Pancreas (tissue), 10 donors: ENCODE results near the gene GAGE10. TPM values are rescaled to one million over a fixed set of nuclear protein-coding genes. Genes with fewer than 3 reads are reported as not detected.
A peak's percentile ranks its signal among the peaks of the same experiment; 100 is the strongest.
"Not testable (repeated sequence)": the region's sequence is repeated elsewhere in the genome, so short reads cannot be mapped to it uniquely, and the experiment has no call there.

Experiments used
- ATAC-seq, 4 donors: fragments of 200-7000 bp; cut with Tn5 transposase; one replicate each; pipeline versions ENCODE4 v1.8.0 to v1.9.1; 2020; ENCODE audit warnings: mild to moderate bottlenecking in 4 of 4, moderate library complexity in 4 of 4
- DNase-seq, 6 donors: peaks; one replicate each; pipeline ENCODE4 v3.0.0-alpha.2; 2020
- FAIRE-seq: peaks from 2 replicates; lab custom pipeline; 2012; peaks lifted over from hg19 to GRCh38; lab: Jason Lieb, UNC
- H3K27ac ChIP-seq, 4 donors: fragments of 200-600 bp; sonication (generic); 1 replicate in 3 of 4; 2 replicates in 1 of 4; pipeline versions ENCODE4 v1.5.0 to v1.8.0; 2020
- H3K27me3 ChIP-seq, 4 donors: fragments of 200-600 bp; one replicate each; pipeline ENCODE4 v1.8.0; 2021
- H3K36me3 ChIP-seq, 3 donors: fragments of 200-600 bp; sonication (generic) in 1 of 3; one replicate each; pipeline versions ENCODE4 v1.5.0 to v1.8.0; 2020 to 2021
- H3K4me1 ChIP-seq, 3 donors: fragments of 200-600 bp; one replicate each; pipeline ENCODE4 v1.8.0; 2021
- H3K4me3 ChIP-seq, 4 donors: fragments of 200-600 bp; sonication (generic) in 2 of 4; one replicate each; pipeline versions ENCODE4 v1.5.0 to v1.8.0; 2020 to 2021
- H3K9me3 ChIP-seq, 4 donors: fragments of 200-600 bp; one replicate each; pipeline ENCODE4 v1.8.0; 2021
- WGBS, 2 donors: extraction: QIAGEN DNeasy Blood & Tissue Kit; methylation state at CpG; one replicate each; pipeline ENCODE4 v1.1.7; 2013; 5-methylcytosine and 5-hydroxymethylcytosine counted together
- intact Hi-C, 3 donors: fragments of 100-400 bp; cut with DNase I; formaldehyde crosslinking; loops; one replicate each; pipeline versions ENCODE4 v1.11.1 to v1.14.2; 2022
- polyA plus RNA-seq, 2 donors: library from polyadenylated mRNA; stranded (reverse); fragments of 200-250 nt; gene quantifications; one replicate each; pipeline ENCODE4 v1.2.3, GENCODE V29; 2013
- total RNA-seq, 6 donors: library from RNA; stranded (reverse); fragmentation: NEBNext Ultra II Directional in 4 of 6; extraction: Animal tissue kit (Norgen Biotek cat#: 25700) in 4 of 6; gene quantifications; one replicate each; pipeline versions ENCODE4 v1.2.1 to v1.2.4, GENCODE V29; 2021 to 2023
- donor health status: healthy with polysubstance abuse.
- donor health status: DM: no; HTN: no; CAD: no; lungs with moderate emphysema.
- donor health status: DM: no; HTN: no; CAD: no.
- donor health status: control.
- donor health status: control.
- donor health status: Bipolar disorder and iron deficiency.
- donor health status: DM: yes; HTN: yes; CAD: no.
- donor health status: DM: no; HTN: no; CAD: no.
- donor health status: DM: no; HTN: no; CAD: no.
- donor health status: DM: yes; HTN: yes; CAD: no.

The GAGE10 gene
- total and polyA plus RNA-seq, 8 donors = not detected

GRCh38 chrX:49331282-49331681 lies 27.8 kb downstream of the GAGE10 start, which contains the start of gene GAGE13:
GAGE13 (plus strand) TSS chrX:49331582; CDS start chrX:49332738, 1,156 bp downstream.
- FAIRE-seq, H3K4me3 ChIP-seq, H3K4me1 ChIP-seq, ATAC-seq, H3K36me3 ChIP-seq, intact Hi-C loops, H3K27me3 ChIP-seq, H3K27ac ChIP-seq, DNase-seq, H3K9me3 ChIP-seq: not testable (repeated sequence)
- no CpG with 5 or more reads among the region's 16 CpGs for WGBS, 2 donors

- FAIRE-seq, ATAC-seq, H3K4me3 ChIP-seq, H3K9me3 ChIP-seq, H3K4me1 ChIP-seq, H3K36me3 ChIP-seq, H3K27me3 ChIP-seq, DNase-seq, H3K27ac ChIP-seq, intact Hi-C loops: not testable (repeated sequence)
- whole genome bisulfite sequencing, 2 donors = no CpG with 5 or more reads among the region's 26 CpGs
Observed at GRCh38 chrX:49331841-49332240, 28.4 kb downstream of the GAGE10 start.

GRCh38 chrX:49341449-49341848 lies 38.0 kb downstream of the GAGE10 start:
- ATAC-seq, H3K4me3 ChIP-seq, intact Hi-C loops, H3K9me3 ChIP-seq, H3K4me1 ChIP-seq, H3K27me3 ChIP-seq, FAIRE-seq, H3K36me3 ChIP-seq, H3K27ac ChIP-seq: not testable (repeated sequence)
- DNase-seq = peak in 3 of 6 donors; percentile 39 to 87 (median 77)
- WGBS, 2 donors = 89 to 94% methylated on average over 13 to 14 of the region's 24 CpGs

- intact Hi-C loops, H3K4me3 ChIP-seq: not testable (repeated sequence)
Observed at GRCh38 chrX:49344496-49345175, 41.2 kb downstream of the GAGE10 start.

GRCh38 chrX:49345402-49345801 lies 42.0 kb downstream of the GAGE10 start:
- H3K9me3 ChIP-seq, H3K36me3 ChIP-seq, FAIRE-seq, H3K27me3 ChIP-seq, DNase-seq, ATAC-seq, H3K4me3 ChIP-seq, intact Hi-C loops, H3K4me1 ChIP-seq, H3K27ac ChIP-seq: not testable (repeated sequence)
- 62 to 71% methylated on average over 5 to 6 of the region's 10 CpGs for WGBS, 2 donors

More at GRCh38 chrX:49344496-49345175, 41.2 kb downstream of the GAGE10 start:
- not testable (repeated sequence) for ATAC-seq, H3K9me3 ChIP-seq, H3K27ac ChIP-seq, H3K4me1 ChIP-seq, DNase-seq, H3K27me3 ChIP-seq, FAIRE-seq, H3K36me3 ChIP-seq
- WGBS, 2 donors = 67% methylated on average over 11 of the region's 15 CpGs

- H3K27me3 ChIP-seq, H3K4me1 ChIP-seq, intact Hi-C loops, H3K4me3 ChIP-seq, H3K9me3 ChIP-seq, FAIRE-seq, ATAC-seq, H3K27ac ChIP-seq, H3K36me3 ChIP-seq: not testable (repeated sequence)
- 73% methylated on average over 7 of the region's 11 CpGs for WGBS, 2 donors
- peak in 1 of 6 donors; percentile 40 for DNase-seq
Observed at GRCh38 chrX:49346150-49346549, 42.7 kb downstream of the GAGE10 start.

Other genes with a start within 250 kb of the GAGE10 start
- 10 to 100 TPM in 1 of 6 donors, 1 to 10 TPM in 5; 4.5 to 10.6 (median 6.8) TPM for gene CCDC120, start 244.6 kb upstream of the GAGE10 start, total RNA-seq
- 1 to 10 TPM; 7.3 to 8.2 TPM for gene CCDC120, start 244.6 kb upstream of the GAGE10 start, polyA plus RNA-seq
- 1 to 10 TPM; 1.3 to 8.8 (median 3.9) TPM for gene PRAF2, start 229.6 kb upstream of the GAGE10 start, total RNA-seq
- gene PRAF2, start 229.6 kb upstream of the GAGE10 start, polyA plus RNA-seq = 10 to 100 TPM; 11.3 to 15.8 TPM
- gene WDR45, start 223.8 kb upstream of the GAGE10 start, total RNA-seq = 10 to 100 TPM; 34.9 to 48.5 (median 45.6) TPM
- 100 to 1,000 TPM in 1 of 2 donors, 10 to 100 TPM in 1; 98.1 to 121 TPM for gene WDR45, start 223.8 kb upstream of the GAGE10 start, polyA plus RNA-seq
- gene GPKOW, start 179.9 kb upstream of the GAGE10 start, total RNA-seq = 10 to 100 TPM in 1 of 6 donors, 1 to 10 TPM in 5; 5.4 to 11.5 (median 7.7) TPM
- gene GPKOW, start 179.9 kb upstream of the GAGE10 start, polyA plus RNA-seq = 10 to 100 TPM in 1 of 2 donors, 1 to 10 TPM in 1; 5.1 to 10.5 TPM
- 10 to 100 TPM in 1 of 6 donors, 1 to 10 TPM in 5; 6.8 to 12.7 (median 8.3) TPM for gene MAGIX, start 140.9 kb upstream of the GAGE10 start, total RNA-seq
- 10 to 100 TPM; 12.8 to 25.7 TPM for gene MAGIX, start 140.9 kb upstream of the GAGE10 start, polyA plus RNA-seq
- gene PLP2, start 131.7 kb upstream of the GAGE10 start, total RNA-seq = 100 to 1,000 TPM in 4 of 6 donors, 10 to 100 TPM in 2; 36.0 to 125 (median 114) TPM
- 100 to 1,000 TPM; 119 to 126 TPM for gene PLP2, start 131.7 kb upstream of the GAGE10 start, polyA plus RNA-seq
- gene PRICKLE3, start 117.3 kb upstream of the GAGE10 start, total RNA-seq = 1 to 10 TPM; 4.2 to 7.0 (median 5.6) TPM
- 1 to 10 TPM; 4.3 to 6.7 TPM for gene PRICKLE3, start 117.3 kb upstream of the GAGE10 start, polyA plus RNA-seq
- gene SYP, start 103.5 kb upstream of the GAGE10 start, total RNA-seq = 1 to 10 TPM; 2.0 to 9.8 (median 4.2) TPM
- gene SYP, start 103.5 kb upstream of the GAGE10 start, polyA plus RNA-seq = 10 to 100 TPM; 13.4 to 41.7 TPM
- under 1 TPM; 0.03 to 0.87 (median 0.18) TPM for gene CACNA1F, start 70.3 kb upstream of the GAGE10 start, total RNA-seq
- under 1 TPM; 0.23 to 0.30 TPM for gene CACNA1F, start 70.3 kb upstream of the GAGE10 start, polyA plus RNA-seq
- gene CCDC22, start 68.2 kb upstream of the GAGE10 start, total RNA-seq = 10 to 100 TPM in 1 of 6 donors, 1 to 10 TPM in 5; 6.2 to 11.4 (median 8.6) TPM
- 10 to 100 TPM in 1 of 2 donors, 1 to 10 TPM in 1; 9.3 to 13.8 TPM for gene CCDC22, start 68.2 kb upstream of the GAGE10 start, polyA plus RNA-seq
- gene FOXP3, start 38.9 kb upstream of the GAGE10 start, total RNA-seq = under 1 TPM in 2 of 6 donors, not detected in 4; 0.04 to 0.12 TPM
- under 1 TPM in 1 of 2 donors, not detected in 1; 0.16 TPM for gene FOXP3, start 38.9 kb upstream of the GAGE10 start, polyA plus RNA-seq
- gene PPP1R3F, start 33.9 kb upstream of the GAGE10 start, total RNA-seq = 1 to 10 TPM; 1.1 to 2.8 (median 1.6) TPM
- 1 to 10 TPM; 2.9 to 5.6 TPM for gene PPP1R3F, start 33.9 kb upstream of the GAGE10 start, polyA plus RNA-seq
- gene GAGE12J, start 18.4 kb downstream of the GAGE10 start, total RNA-seq = not detected
- gene GAGE12J, start 18.4 kb downstream of the GAGE10 start, polyA plus RNA-seq = not detected
- not detected for gene GAGE13, start 27.9 kb downstream of the GAGE10 start, total RNA-seq
- not detected for gene GAGE13, start 27.9 kb downstream of the GAGE10 start, polyA plus RNA-seq
- gene GAGE12C, start 228.5 kb downstream of the GAGE10 start, total RNA-seq = not detected
- gene GAGE12C, start 228.5 kb downstream of the GAGE10 start, polyA plus RNA-seq = not detected
- gene GAGE12D, start 238.1 kb downstream of the GAGE10 start, total RNA-seq = not detected
- gene GAGE12D, start 238.1 kb downstream of the GAGE10 start, polyA plus RNA-seq = not detected
- gene GAGE12E, start 247.6 kb downstream of the GAGE10 start, total RNA-seq = not detected
- gene GAGE12E, start 247.6 kb downstream of the GAGE10 start, polyA plus RNA-seq = not detected